HEK293 (cell line): ENCODE measurements around the gene KCTD12.

Experiments used
- CTCF ChIA-PET: fragments of 350-600 bp; formaldehyde crosslinking; extraction: SDS; loops from one replicate; lab custom pipeline; 2021; ENCODE audit warnings: antibody characterized with exemption; lab: Yijun Ruan, JAX
- POLR2A ChIA-PET: fragments of 300-600 bp; formaldehyde crosslinking; extraction: SDS; loops from one replicate; lab custom pipeline; 2020; ENCODE audit warnings: antibody characterized with exemption, inconsistent platforms; lab: Yijun Ruan, JAX
- H3K27ac ChIP-seq: fragments of 200-500 bp; sonication (Bioruptor generic); 2 replicates; pipeline ENCODE4 v1.5.1; 2014; ENCODE audit warnings: low read depth, low read length, control low read depth, inconsistent platforms; ENCODE audit errors: extremely low read depth
- H3K36me3 ChIP-seq, 2 experiments: fragments of 200-500 bp in 1 of 2; sonication (Bioruptor generic) in 1 of 2; 1 replicate in 1 of 2; 2 replicates in 1 of 2; pipeline ENCODE4 v1.5.1; 2014 to 2017; ENCODE audit warnings: inconsistent platforms in 2 of 2, low read length in 2 of 2; ENCODE audit not compliant: control insufficient read depth in 2 of 2, insufficient read depth in 1 of 2
- H3K4me1 ChIP-seq: fragments of 200-500 bp; sonication (Bioruptor generic); 2 replicates; pipeline ENCODE4 v1.5.1; 2014; ENCODE audit warnings: mild to moderate bottlenecking, low read length, inconsistent platforms; ENCODE audit not compliant: control insufficient read depth, insufficient read depth
- H3K4me3 ChIP-seq: 2 replicates; pipeline ENCODE4 v1.5.1; 2011; ENCODE audit warnings: low read depth, mild to moderate bottlenecking, control low read depth, low read length, moderate library complexity
- H3K9me3 ChIP-seq: fragments of 200-500 bp; sonication (Bioruptor generic); 2 replicates; pipeline ENCODE4 v1.5.1; 2014; ENCODE audit warnings: low read depth, low read length, inconsistent platforms; ENCODE audit not compliant: control insufficient read depth, insufficient read depth
- BCL11B ChIP-seq: fragments of 450-650 bp; formaldehyde crosslinking; IDR thresholded peaks from 2 replicates; pipeline ENCODE4 v1.5.1; 2016; ENCODE audit warnings: low read depth, missing biosample characterization, missing genetic modification characterization
- HOXD13 ChIP-seq: sonication (generic); formaldehyde crosslinking; IDR thresholded peaks from 2 replicates; pipeline ENCODE4 v1.8.0; 2022; ENCODE audit warnings: missing genetic modification reagents, borderline replicate concordance
- SCRT1 ChIP-seq: fragments of 450-650 bp; formaldehyde crosslinking; IDR thresholded peaks from 2 replicates; pipeline ENCODE4 v1.5.1; 2016; ENCODE audit warnings: missing biosample characterization, missing genetic modification characterization, borderline replicate concordance
- ZBTB17 ChIP-seq: fragments of 450-650 bp; formaldehyde crosslinking; IDR thresholded peaks from 2 replicates; pipeline ENCODE4 v1.5.1; 2016; ENCODE audit warnings: missing biosample characterization, missing genetic modification characterization
- ZFP3 ChIP-seq: fragments of 450-650 bp; formaldehyde crosslinking; IDR thresholded peaks from 2 replicates; pipeline ENCODE4 v1.5.1; 2016; ENCODE audit warnings: low read depth, missing biosample characterization, missing genetic modification characterization
- ZNF133 ChIP-seq: fragments of 450-650 bp; formaldehyde crosslinking; IDR thresholded peaks from 2 replicates; pipeline ENCODE4 v1.5.1; 2016; ENCODE audit warnings: missing biosample characterization, missing genetic modification characterization
- ZNF138 ChIP-seq: fragments of 450-650 bp; formaldehyde crosslinking; IDR thresholded peaks from 2 replicates; pipeline ENCODE4 v1.5.1; 2016; ENCODE audit warnings: missing biosample characterization, missing genetic modification characterization, borderline replicate concordance
- ZNF19 ChIP-seq: fragments of 450-650 bp; formaldehyde crosslinking; IDR thresholded peaks from 2 replicates; pipeline ENCODE4; 2016; ENCODE audit warnings: missing biosample characterization, missing genetic modification characterization, low read depth
- ZNF341 ChIP-seq: fragments of 450-650 bp; formaldehyde crosslinking; IDR thresholded peaks from 2 replicates; pipeline ENCODE4; 2016; ENCODE audit warnings: low read depth, missing biosample characterization, missing genetic modification characterization
- ZNF548 ChIP-seq: fragments of 450-650 bp; formaldehyde crosslinking; IDR thresholded peaks from 2 replicates; pipeline ENCODE4 v1.5.1; 2016; ENCODE audit warnings: missing biosample characterization, missing genetic modification characterization
- ZNF561 ChIP-seq: fragments of 450-650 bp; IDR thresholded peaks from 2 replicates; pipeline ENCODE4 v1.5.1; 2018; ENCODE audit warnings: missing biosample characterization, missing genetic modification characterization, borderline replicate concordance
- ZNF624 ChIP-seq: fragments of 450-650 bp; formaldehyde crosslinking; IDR thresholded peaks from 2 replicates; pipeline ENCODE4 v1.5.1; 2017; ENCODE audit warnings: missing biosample characterization, missing genetic modification characterization
- ZNF747 ChIP-seq: fragments of 450-650 bp; formaldehyde crosslinking; IDR thresholded peaks from 2 replicates; pipeline ENCODE4 v1.5.1; 2016; ENCODE audit warnings: missing biosample characterization, missing genetic modification characterization
- ZNF776 ChIP-seq: fragments of 450-650 bp; formaldehyde crosslinking; IDR thresholded peaks from 2 replicates; pipeline ENCODE4 v1.5.0; 2017; ENCODE audit warnings: missing biosample characterization, missing genetic modification characterization, borderline replicate concordance
- ZNF777 ChIP-seq: fragments of 450-650 bp; formaldehyde crosslinking; IDR thresholded peaks from 2 replicates; pipeline ENCODE4 v1.5.1; 2017; ENCODE audit warnings: missing biosample characterization, missing genetic modification characterization, borderline replicate concordance
- TF ChIP-seq, protein P1 (sequence below): fragments of 450-650 bp; formaldehyde crosslinking; IDR thresholded peaks from 2 replicates; pipeline ENCODE4 v1.5.1; 2017; ENCODE audit warnings: missing biosample characterization, missing genetic modification characterization
- TF ChIP-seq, protein P2 (sequence below): fragments of 450-650 bp; formaldehyde crosslinking; IDR thresholded peaks from 2 replicates; pipeline ENCODE4 v1.5.1; 2016; ENCODE audit warnings: missing biosample characterization, missing genetic modification characterization
- TF ChIP-seq, protein P3 (sequence below): fragments of 450-650 bp; formaldehyde crosslinking; IDR thresholded peaks from 2 replicates; pipeline ENCODE4 v1.5.1; 2016; ENCODE audit warnings: missing biosample characterization, missing genetic modification characterization
- TF ChIP-seq, protein P4 (sequence below): fragments of 450-650 bp; formaldehyde crosslinking; IDR thresholded peaks from 2 replicates; pipeline ENCODE4 v1.5.1; 2016; ENCODE audit warnings: missing biosample characterization, missing genetic modification characterization

KCTD12 gene

DNA sequence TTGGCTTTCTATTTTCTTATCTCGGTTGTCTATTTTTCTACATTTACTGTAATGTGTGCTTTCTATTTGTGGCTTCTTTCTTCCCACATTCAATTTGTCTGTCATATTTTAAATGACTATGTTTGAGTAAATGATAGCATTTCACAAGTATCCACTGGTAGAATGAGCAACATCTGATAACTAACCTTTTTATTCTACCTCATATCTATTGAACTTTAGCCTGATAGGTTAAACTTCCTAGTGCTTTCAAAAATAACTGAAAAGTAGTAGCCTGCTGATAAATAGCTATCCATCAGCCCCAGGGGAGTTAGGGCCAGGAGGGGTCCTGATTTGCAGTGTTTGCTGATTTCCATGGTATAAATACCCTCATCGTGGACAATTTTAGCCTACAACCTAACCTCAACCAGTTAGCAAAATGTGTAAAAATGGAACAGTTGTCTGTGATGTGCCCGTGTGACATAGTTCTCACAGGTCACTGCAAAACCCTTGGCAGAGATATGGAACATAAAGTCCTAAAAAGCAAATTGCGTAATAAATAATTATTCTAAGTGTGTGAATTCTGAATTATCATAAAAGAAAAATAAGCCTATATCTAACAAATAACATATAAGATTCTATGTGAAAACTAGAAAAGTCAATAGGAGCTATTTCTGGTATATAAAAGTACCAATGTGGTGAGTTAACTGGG is 32.1 kb downstream of the KCTD12 start:
- TF ChIP-seq ZNF548 (tag by site-specific recombination) (no peak), ZNF341 (no peak), SCRT1 (tag by site-specific recombination) (no peak), ZNF138 (tag by site-specific recombination) (no peak), ZNF19 (no peak), ZBTB17 (no peak), ZNF133 (tag by site-specific recombination) (no peak), BCL11B (tag by site-specific recombination) (no peak), ZNF561 (tag by site-specific recombination) (no peak), HOXD13 (CRISPR knock-in tag) (no peak), ZNF747 (tag by site-specific recombination) (no peak), ZNF624 (tag by site-specific recombination) (no peak), ZFP3 (tag by site-specific recombination) (no peak), ZNF777 (tag by site-specific recombination) (no peak), ZNF776 (tag by site-specific recombination) (no peak)
- TF ChIP-seq, protein P1, sequence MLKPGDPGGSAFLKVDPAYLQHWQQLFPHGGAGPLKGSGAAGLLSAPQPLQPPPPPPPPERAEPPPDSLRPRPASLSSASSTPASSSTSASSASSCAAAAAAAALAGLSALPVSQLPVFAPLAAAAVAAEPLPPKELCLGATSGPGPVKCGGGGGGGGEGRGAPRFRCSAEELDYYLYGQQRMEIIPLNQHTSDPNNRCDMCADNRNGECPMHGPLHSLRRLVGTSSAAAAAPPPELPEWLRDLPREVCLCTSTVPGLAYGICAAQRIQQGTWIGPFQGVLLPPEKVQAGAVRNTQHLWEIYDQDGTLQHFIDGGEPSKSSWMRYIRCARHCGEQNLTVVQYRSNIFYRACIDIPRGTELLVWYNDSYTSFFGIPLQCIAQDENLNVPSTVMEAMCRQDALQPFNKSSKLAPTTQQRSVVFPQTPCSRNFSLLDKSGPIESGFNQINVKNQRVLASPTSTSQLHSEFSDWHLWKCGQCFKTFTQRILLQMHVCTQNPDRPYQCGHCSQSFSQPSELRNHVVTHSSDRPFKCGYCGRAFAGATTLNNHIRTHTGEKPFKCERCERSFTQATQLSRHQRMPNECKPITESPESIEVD (tag by site-specific recombination): no peak
- TF ChIP-seq, protein P2, sequence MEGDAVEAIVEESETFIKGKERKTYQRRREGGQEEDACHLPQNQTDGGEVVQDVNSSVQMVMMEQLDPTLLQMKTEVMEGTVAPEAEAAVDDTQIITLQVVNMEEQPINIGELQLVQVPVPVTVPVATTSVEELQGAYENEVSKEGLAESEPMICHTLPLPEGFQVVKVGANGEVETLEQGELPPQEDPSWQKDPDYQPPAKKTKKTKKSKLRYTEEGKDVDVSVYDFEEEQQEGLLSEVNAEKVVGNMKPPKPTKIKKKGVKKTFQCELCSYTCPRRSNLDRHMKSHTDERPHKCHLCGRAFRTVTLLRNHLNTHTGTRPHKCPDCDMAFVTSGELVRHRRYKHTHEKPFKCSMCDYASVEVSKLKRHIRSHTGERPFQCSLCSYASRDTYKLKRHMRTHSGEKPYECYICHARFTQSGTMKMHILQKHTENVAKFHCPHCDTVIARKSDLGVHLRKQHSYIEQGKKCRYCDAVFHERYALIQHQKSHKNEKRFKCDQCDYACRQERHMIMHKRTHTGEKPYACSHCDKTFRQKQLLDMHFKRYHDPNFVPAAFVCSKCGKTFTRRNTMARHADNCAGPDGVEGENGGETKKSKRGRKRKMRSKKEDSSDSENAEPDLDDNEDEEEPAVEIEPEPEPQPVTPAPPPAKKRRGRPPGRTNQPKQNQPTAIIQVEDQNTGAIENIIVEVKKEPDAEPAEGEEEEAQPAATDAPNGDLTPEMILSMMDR: no peak
- TF ChIP-seq, protein P3, sequence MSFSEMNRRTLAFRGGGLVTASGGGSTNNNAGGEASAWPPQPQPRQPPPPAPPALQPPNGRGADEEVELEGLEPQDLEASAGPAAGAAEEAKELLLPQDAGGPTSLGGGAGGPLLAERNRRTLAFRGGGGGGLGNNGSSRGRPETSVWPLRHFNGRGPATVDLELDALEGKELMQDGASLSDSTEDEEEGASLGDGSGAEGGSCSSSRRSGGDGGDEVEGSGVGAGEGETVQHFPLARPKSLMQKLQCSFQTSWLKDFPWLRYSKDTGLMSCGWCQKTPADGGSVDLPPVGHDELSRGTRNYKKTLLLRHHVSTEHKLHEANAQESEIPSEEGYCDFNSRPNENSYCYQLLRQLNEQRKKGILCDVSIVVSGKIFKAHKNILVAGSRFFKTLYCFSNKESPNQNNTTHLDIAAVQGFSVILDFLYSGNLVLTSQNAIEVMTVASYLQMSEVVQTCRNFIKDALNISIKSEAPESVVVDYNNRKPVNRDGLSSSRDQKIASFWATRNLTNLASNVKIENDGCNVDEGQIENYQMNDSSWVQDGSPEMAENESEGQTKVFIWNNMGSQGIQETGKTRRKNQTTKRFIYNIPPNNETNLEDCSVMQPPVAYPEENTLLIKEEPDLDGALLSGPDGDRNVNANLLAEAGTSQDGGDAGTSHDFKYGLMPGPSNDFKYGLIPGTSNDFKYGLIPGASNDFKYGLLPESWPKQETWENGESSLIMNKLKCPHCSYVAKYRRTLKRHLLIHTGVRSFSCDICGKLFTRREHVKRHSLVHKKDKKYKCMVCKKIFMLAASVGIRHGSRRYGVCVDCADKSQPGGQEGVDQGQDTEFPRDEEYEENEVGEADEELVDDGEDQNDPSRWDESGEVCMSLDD (tag by site-specific recombination): no peak
- TF ChIP-seq, protein P4, sequence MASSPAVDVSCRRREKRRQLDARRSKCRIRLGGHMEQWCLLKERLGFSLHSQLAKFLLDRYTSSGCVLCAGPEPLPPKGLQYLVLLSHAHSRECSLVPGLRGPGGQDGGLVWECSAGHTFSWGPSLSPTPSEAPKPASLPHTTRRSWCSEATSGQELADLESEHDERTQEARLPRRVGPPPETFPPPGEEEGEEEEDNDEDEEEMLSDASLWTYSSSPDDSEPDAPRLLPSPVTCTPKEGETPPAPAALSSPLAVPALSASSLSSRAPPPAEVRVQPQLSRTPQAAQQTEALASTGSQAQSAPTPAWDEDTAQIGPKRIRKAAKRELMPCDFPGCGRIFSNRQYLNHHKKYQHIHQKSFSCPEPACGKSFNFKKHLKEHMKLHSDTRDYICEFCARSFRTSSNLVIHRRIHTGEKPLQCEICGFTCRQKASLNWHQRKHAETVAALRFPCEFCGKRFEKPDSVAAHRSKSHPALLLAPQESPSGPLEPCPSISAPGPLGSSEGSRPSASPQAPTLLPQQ (tag by site-specific recombination): no peak
- ChIA-PET CTCF (no interaction called here), POLR2A (interaction anchor here (1.7 kb wide), 1 partner anchor 31 kb away, joined by 4 read pairs; no protein-coding TSS in a partner anchor)
- no peak overlapping the region for H3K4me3 ChIP-seq
- H3K4me1 ChIP-seq: no peaks in the 10 kb centered on the region
- H3K9me3 ChIP-seq: no peaks in the 10 kb centered on the region
- H3K27ac ChIP-seq: no peak overlapping the region
- H3K36me3 ChIP-seq: no peaks in the 10 kb centered on the region
